ENCODE measurements around the gene E2F4. TPM values are rescaled to one million over a fixed set of nuclear protein-coding genes. Genes with fewer than 3 reads are reported as not detected.

Gene E2F4
- total and polyA plus RNA-seq, 2 donors (not counting 1 experiment from before 2014, with no cell fraction given): 106 to 188 TPM

GRCh38 chr16:67237396-67238277 is 45.7 kb downstream of the E2F4 start:
- H3K9me3 Mint-ChIP-seq (ENCODE audit: insufficient read depth): no peaks in the 10 kb centered on the region
- H4K20me1 ChIP-seq (ENCODE audit: control insufficient read depth, insufficient read depth, low read length, poor library complexity, severe bottlenecking): no peaks in the 10 kb centered on the region
- peaks cover 18% of the 10 kb centered on the region for H3K79me2 ChIP-seq (ENCODE audit: control insufficient read depth, insufficient read depth, low read length)
- ATAC-seq (ENCODE audit: low read depth) (no peak), DNase-seq (no peak)
- H3K36me3 ChIP-seq (replicated peaks in 1 of 2; ENCODE audit: control extremely low read depth in 1 of 2, control insufficient read depth in 1 of 2, extremely low read depth in 1 of 2, insufficient read depth in 2 of 2, low read length in 1 of 2): peaks cover 0 to 40% of the 10 kb centered on the region in 2 experiments
- no peak overlapping the region for H3K27ac ChIP-seq (ENCODE audit: low read length in 2 of 2)
- no peaks in the 10 kb centered on the region for H3K27me3 Mint-ChIP-seq
- H3K4me1 Mint-ChIP-seq: no peaks in the 10 kb centered on the region
- no peaks in the 10 kb centered on the region for H3K4me1 ChIP-seq (ENCODE audit: control insufficient read depth in 2 of 2, insufficient read depth in 2 of 2, low read length in 2 of 2)
- no peak overlapping the region for H3K4me3 ChIP-seq (ENCODE audit: control extremely low read depth in 1 of 5, extremely low read depth in 1 of 5, insufficient read depth in 1 of 5, low read depth in 2 of 5, low read length in 4 of 5)
- POLR2A ChIA-PET: no interaction called here
- no peaks in the 10 kb centered on the region for H3K9me3 ChIP-seq (ENCODE audit: control extremely low read depth in 1 of 3, control insufficient read depth in 2 of 3, insufficient read depth in 1 of 3, low read length in 2 of 3)
- H3K4me3 Mint-ChIP-seq: no peak overlapping the region
- H3K27ac Mint-ChIP-seq: no peak overlapping the region
- intact Hi-C loops (cut with micrococcal nuclease): no loop called here
- CTCF ChIA-PET: interaction anchor here (1.0 kb wide), 1 partner anchor 283 kb away, joined by 3 read pairs; no protein-coding TSS in a partner anchor
- H3K9ac ChIP-seq (ENCODE audit: low read length): no peak overlapping the region
- no peak overlapping the region for H2AFZ ChIP-seq (ENCODE audit: insufficient read depth, low read depth, low read length, poor library complexity, severe bottlenecking)
- WGBS (ENCODE audit: insufficient coverage): 98% methylated on average over 5 of the region's 16 CpGs
- no peaks in the 10 kb centered on the region for H3K27me3 ChIP-seq (replicated peaks in 1 of 4; ENCODE audit: control extremely low read depth in 1 of 4, control insufficient read depth in 3 of 4, insufficient read depth in 4 of 4, low read length in 3 of 4)
- no peak overlapping the region for H3K4me2 ChIP-seq (replicated peaks; ENCODE audit: low read depth, low read length, poor library complexity, severe bottlenecking)
- TF ChIP-seq, protein P1, sequence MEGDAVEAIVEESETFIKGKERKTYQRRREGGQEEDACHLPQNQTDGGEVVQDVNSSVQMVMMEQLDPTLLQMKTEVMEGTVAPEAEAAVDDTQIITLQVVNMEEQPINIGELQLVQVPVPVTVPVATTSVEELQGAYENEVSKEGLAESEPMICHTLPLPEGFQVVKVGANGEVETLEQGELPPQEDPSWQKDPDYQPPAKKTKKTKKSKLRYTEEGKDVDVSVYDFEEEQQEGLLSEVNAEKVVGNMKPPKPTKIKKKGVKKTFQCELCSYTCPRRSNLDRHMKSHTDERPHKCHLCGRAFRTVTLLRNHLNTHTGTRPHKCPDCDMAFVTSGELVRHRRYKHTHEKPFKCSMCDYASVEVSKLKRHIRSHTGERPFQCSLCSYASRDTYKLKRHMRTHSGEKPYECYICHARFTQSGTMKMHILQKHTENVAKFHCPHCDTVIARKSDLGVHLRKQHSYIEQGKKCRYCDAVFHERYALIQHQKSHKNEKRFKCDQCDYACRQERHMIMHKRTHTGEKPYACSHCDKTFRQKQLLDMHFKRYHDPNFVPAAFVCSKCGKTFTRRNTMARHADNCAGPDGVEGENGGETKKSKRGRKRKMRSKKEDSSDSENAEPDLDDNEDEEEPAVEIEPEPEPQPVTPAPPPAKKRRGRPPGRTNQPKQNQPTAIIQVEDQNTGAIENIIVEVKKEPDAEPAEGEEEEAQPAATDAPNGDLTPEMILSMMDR (IDR thresholded peaks at IDR 0.05): no peak
- TF ChIP-seq EZH2 (IDR thresholded peaks at IDR 0.05; ENCODE audit: borderline replicate concordance, insufficient read depth, low read depth, low read length, poor library complexity, severe bottlenecking): no peak

DNA sequence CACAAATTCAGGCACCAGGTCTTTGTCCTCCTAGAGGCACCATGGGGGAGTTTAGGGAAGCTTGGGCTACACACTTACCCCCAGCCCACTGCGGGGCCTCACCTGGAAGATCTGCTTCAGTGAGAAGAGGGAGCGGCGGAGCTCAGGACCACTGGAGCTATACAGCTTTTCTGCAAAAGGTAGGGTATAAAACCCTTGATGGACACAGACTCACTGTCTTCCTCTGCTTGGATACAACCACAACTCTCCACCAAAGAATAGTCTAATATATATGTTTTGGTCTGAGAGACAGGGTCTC is 46.3 kb downstream of the E2F4 start:
- ChIA-PET CTCF (interaction anchor here (1.0 kb wide), 1 partner anchor 283 kb away, joined by 3 read pairs; no protein-coding TSS in a partner anchor), POLR2A (no interaction called here)
- DNase-seq: no peak
- Mint-ChIP-seq H3K9me3 (ENCODE audit: insufficient read depth) (no peaks in the 10 kb centered on the region), H3K4me1 (no peaks in the 10 kb centered on the region), H3K4me3 (no peak overlapping the region), H3K27me3 (no peaks in the 10 kb centered on the region), H3K27ac (no peak overlapping the region)
- no peaks in the 10 kb centered on the region for H3K9me3 ChIP-seq (ENCODE audit: control extremely low read depth in 1 of 3, control insufficient read depth in 2 of 3, insufficient read depth in 1 of 3, low read length in 2 of 3)
- no peaks in the 10 kb centered on the region for H3K27me3 ChIP-seq (replicated peaks in 1 of 4; ENCODE audit: control extremely low read depth in 1 of 4, control insufficient read depth in 3 of 4, insufficient read depth in 4 of 4, low read length in 3 of 4)
- H3K4me3 ChIP-seq (ENCODE audit: control extremely low read depth in 1 of 5, extremely low read depth in 1 of 5, insufficient read depth in 1 of 5, low read depth in 2 of 5, low read length in 4 of 5): no peak overlapping the region
- no peaks in the 10 kb centered on the region for H3K4me1 ChIP-seq (ENCODE audit: control insufficient read depth in 2 of 2, insufficient read depth in 2 of 2, low read length in 2 of 2)
- intact Hi-C loops (cut with micrococcal nuclease): no loop called here
- H4K20me1 ChIP-seq (ENCODE audit: control insufficient read depth, insufficient read depth, low read length, poor library complexity, severe bottlenecking): no peaks in the 10 kb centered on the region
- H3K9ac ChIP-seq (ENCODE audit: low read length): no peak overlapping the region
- peaks cover 19% of the 10 kb centered on the region for H3K79me2 ChIP-seq (ENCODE audit: control insufficient read depth, insufficient read depth, low read length)
- no peak overlapping the region for H2AFZ ChIP-seq (ENCODE audit: insufficient read depth, low read depth, low read length, poor library complexity, severe bottlenecking)
- peaks cover 0 to 40% of the 10 kb centered on the region in 2 experiments for H3K36me3 ChIP-seq (replicated peaks in 1 of 2; ENCODE audit: control extremely low read depth in 1 of 2, control insufficient read depth in 1 of 2, extremely low read depth in 1 of 2, insufficient read depth in 2 of 2, low read length in 1 of 2)
- H3K4me2 ChIP-seq (replicated peaks; ENCODE audit: low read depth, low read length, poor library complexity, severe bottlenecking): no peak overlapping the region
- ATAC-seq (ENCODE audit: low read depth): no peak
- TF ChIP-seq, protein P1 (IDR thresholded peaks at IDR 0.05): no peak
- no peak for TF ChIP-seq EZH2 (IDR thresholded peaks at IDR 0.05; ENCODE audit: borderline replicate concordance, insufficient read depth, low read depth, low read length, poor library complexity, severe bottlenecking)
- H3K27ac ChIP-seq (ENCODE audit: low read length in 2 of 2): no peak overlapping the region
- 96% methylated on average over 3 of the region's 3 CpGs for WGBS (ENCODE audit: insufficient coverage)
